ENCODE results near the gene HJURP.

HJURP gene

DNA sequence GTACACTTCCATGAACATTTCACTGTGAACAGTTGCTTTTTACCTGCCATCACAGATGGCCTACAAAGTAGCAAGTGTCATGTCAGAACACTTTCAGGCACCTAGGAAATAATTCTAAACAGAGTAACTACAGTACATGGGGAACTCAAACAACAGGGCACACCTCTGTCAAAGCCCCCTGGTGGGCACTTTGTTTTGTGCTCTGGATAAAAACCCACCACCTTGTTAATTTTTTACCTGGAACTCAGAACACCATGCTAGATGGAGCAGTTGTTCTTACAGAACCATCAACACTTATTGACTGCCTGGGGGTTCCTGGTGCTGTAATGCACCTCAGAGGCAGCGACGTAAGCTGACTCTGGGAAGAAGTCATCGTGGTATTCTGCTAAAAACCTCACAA is 11.5 kb upstream of the HJURP start:
- Histone ChIP-seq H3K36me3 (ENCODE audit: control insufficient read depth, insufficient read depth, low read length) (no peaks in the 10 kb centered on the region), H3K27me3 (ENCODE audit: control insufficient read depth, insufficient read depth, low read length, poor library complexity, severe bottlenecking) (peaks cover 2% of the 10 kb centered on the region), H3K4me3 (ENCODE audit: insufficient read depth, low read depth, low read length) (no peak overlapping the region), H3K4me1 (ENCODE audit: control insufficient read depth, insufficient read depth, low read length) (no peaks in the 10 kb centered on the region), H3K27ac (ENCODE audit: insufficient read depth, low read depth, low read length, poor library complexity, severe bottlenecking) (no peak overlapping the region), H3K9me3 (ENCODE audit: control insufficient read depth, low read length) (no peaks in the 10 kb centered on the region)
- 94 to 97% methylated on average over 3 of the region's 3 CpGs for WGBS, 2 experiments

DNA sequence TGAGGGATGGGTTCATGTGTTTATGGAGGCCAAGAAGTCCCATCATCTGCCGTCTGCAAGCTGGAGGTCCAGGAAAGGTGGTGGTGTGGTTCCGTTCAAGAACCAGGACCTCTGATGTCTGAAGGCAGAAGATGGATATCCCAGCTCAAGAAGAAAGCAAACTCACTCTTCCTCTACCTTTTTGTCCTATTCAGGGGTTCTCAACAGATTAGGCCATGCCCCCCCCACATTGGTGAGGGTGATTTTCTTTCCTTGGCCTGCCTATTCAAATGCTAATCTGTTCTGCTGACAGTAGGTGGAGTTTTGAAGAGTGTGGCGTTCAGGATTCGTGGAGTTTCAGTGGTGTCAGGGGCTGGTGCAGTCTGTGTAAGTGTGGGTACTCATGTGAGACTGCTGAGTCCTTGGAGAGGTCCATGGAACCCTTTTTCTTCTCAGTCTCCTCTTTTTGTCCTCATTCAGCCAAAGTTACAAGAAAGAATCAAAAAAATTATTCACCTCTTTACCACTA is 8.0 kb upstream of the HJURP start:
- Histone ChIP-seq H3K4me3 (ENCODE audit: insufficient read depth, low read depth, low read length) (no peak overlapping the region), H3K4me1 (ENCODE audit: control insufficient read depth, insufficient read depth, low read length) (no peaks in the 10 kb centered on the region), H3K27ac (ENCODE audit: insufficient read depth, low read depth, low read length, poor library complexity, severe bottlenecking) (no peak overlapping the region), H3K9me3 (ENCODE audit: control insufficient read depth, low read length) (no peaks in the 10 kb centered on the region), H3K27me3 (ENCODE audit: control insufficient read depth, insufficient read depth, low read length, poor library complexity, severe bottlenecking) (no peaks in the 10 kb centered on the region), H3K36me3 (ENCODE audit: control insufficient read depth, insufficient read depth, low read length) (no peaks in the 10 kb centered on the region)
- WGBS, 2 experiments = 64 to 68% methylated on average over 4 of the region's 4 CpGs

DNA sequence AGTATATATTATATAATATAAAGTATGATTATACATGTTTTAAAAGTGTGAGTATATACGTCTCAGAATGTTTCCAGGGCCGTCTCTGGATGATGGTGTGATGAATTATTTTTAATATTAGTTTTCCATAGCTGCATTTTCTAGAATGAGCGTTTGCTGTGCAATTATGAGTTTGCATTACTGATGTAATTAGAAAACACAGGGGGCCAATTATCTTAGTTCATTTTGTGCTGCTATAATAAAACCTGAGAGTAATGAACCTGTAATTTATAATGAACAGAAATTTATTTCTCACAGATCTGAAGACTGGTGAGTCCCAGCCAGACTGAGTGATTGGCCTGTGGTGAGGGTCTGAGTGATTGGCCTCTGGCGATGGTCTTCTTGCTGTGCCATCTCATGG is 4.0 kb upstream of the HJURP start:
- Histone ChIP-seq H3K4me3 (ENCODE audit: insufficient read depth, low read depth, low read length) (no peak overlapping the region), H3K36me3 (ENCODE audit: control insufficient read depth, insufficient read depth, low read length) (no peaks in the 10 kb centered on the region), H3K27me3 (ENCODE audit: control insufficient read depth, insufficient read depth, low read length, poor library complexity, severe bottlenecking) (no peaks in the 10 kb centered on the region), H3K4me1 (ENCODE audit: control insufficient read depth, insufficient read depth, low read length) (no peaks in the 10 kb centered on the region), H3K9me3 (ENCODE audit: control insufficient read depth, low read length) (no peaks in the 10 kb centered on the region), H3K27ac (ENCODE audit: insufficient read depth, low read depth, low read length, poor library complexity, severe bottlenecking) (no peak overlapping the region)
- 85 to 100% methylated on average over 2 to 4 of the region's 4 CpGs for WGBS, 2 experiments

DNA sequence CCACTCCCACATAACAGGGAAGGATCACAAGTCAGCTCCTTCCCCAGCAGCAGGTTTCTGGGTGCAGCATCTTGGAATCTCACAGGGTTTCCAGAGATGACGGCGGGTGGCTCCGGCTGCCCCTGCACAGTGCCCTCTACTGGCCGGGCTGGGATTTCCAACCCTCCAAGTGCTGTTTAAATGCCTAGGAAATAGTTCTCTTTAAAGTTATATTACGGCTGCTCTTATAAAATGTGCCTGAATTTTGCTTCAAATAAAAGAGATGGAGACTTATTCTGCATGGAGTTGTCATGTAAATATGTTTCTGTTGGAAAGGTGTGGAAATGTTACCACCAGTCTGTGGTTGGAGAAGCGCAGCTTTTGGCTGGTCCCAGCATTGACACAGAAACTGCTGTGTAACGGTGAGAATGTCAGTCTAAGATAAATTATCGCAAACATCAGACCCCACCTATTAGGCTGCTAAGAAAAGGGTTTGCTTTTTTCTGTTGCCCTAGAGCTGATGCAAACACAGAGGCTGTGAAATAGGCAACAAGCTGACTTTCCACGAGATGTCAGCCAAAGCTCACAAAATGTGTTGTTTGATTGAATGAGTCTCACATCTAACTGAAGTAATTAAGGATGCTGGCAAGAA is 3.3 kb upstream of the HJURP start:
- H3K4me1 ChIP-seq (ENCODE audit: control insufficient read depth, insufficient read depth, low read length) = peaks cover 5% of the 10 kb centered on the region
- no peak overlapping the region for H3K4me3 ChIP-seq (ENCODE audit: insufficient read depth, low read depth, low read length)
- no peak overlapping the region for H3K27ac ChIP-seq (ENCODE audit: insufficient read depth, low read depth, low read length, poor library complexity, severe bottlenecking)
- H3K27me3 ChIP-seq (ENCODE audit: control insufficient read depth, insufficient read depth, low read length, poor library complexity, severe bottlenecking) = no peaks in the 10 kb centered on the region
- 63 to 69% methylated on average over 9 of the region's 9 CpGs for WGBS, 2 experiments
- no peaks in the 10 kb centered on the region for H3K9me3 ChIP-seq (ENCODE audit: control insufficient read depth, low read length)
- H3K36me3 ChIP-seq (ENCODE audit: control insufficient read depth, insufficient read depth, low read length) = no peaks in the 10 kb centered on the region

DNA sequence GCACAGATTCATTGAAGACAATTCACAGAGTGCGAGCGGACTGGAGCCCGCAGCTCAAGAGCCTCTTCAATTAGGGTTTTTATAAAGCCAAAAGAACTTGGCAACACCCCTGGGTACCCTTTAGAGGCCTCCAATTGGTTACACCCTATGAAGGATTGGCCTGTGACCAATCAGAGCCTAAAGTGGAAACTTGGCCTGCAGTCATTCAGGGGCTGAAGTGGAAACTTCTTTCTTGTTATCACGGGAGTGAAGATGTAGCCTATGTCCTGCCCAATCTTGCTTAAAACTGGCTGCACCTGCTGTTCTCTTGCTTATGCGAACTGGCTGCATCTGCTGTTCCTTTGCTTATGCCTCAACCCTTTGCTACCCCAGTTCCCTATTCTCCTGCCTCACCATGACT is 1.8 kb upstream of the HJURP start:
- 94 to 95% methylated on average over 5 of the region's 5 CpGs for WGBS, 2 experiments

DNA sequence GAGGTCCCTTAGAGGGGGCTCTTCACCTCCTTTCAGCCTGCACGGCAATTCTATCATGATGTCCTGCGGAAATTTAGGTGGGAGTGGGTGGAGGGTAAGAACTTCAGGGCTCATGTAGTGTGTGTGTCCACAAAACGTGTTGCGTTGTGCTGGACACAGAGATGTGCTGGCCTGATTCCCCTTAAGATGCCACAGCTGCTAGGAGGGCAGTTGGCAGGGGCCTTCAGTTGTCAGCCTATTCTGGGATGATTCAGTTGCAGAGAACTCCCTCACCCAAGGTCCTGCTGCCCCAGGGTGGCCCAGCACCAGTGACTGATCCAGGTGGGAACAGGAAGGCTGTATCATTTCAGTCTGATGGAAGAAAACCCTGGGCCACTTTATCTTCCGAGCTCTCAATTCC is 1.0 kb upstream of the HJURP start:
- Histone ChIP-seq H3K9me3 (ENCODE audit: control insufficient read depth, low read length) (no peaks in the 10 kb centered on the region), H3K4me1 (ENCODE audit: control insufficient read depth, insufficient read depth, low read length) (peaks cover 12% of the 10 kb centered on the region), H3K27ac (ENCODE audit: insufficient read depth, low read depth, low read length, poor library complexity, severe bottlenecking) (no peak overlapping the region), H3K36me3 (ENCODE audit: control insufficient read depth, insufficient read depth, low read length) (peaks cover 8% of the 10 kb centered on the region), H3K27me3 (ENCODE audit: control insufficient read depth, insufficient read depth, low read length, poor library complexity, severe bottlenecking) (no peaks in the 10 kb centered on the region), H3K4me3 (ENCODE audit: insufficient read depth, low read depth, low read length) (no peak overlapping the region)
- WGBS, 2 experiments = 86 to 92% methylated on average over 5 of the region's 5 CpGs

More for the DNA sequence above, 1.8 kb upstream of the HJURP start:
- Histone ChIP-seq H3K36me3 (ENCODE audit: control insufficient read depth, insufficient read depth, low read length) (no peaks in the 10 kb centered on the region), H3K9me3 (ENCODE audit: control insufficient read depth, low read length) (no peaks in the 10 kb centered on the region), H3K27me3 (ENCODE audit: control insufficient read depth, insufficient read depth, low read length, poor library complexity, severe bottlenecking) (no peaks in the 10 kb centered on the region), H3K4me3 (ENCODE audit: insufficient read depth, low read depth, low read length) (no peak overlapping the region), H3K4me1 (ENCODE audit: control insufficient read depth, insufficient read depth, low read length) (peaks cover 12% of the 10 kb centered on the region), H3K27ac (ENCODE audit: insufficient read depth, low read depth, low read length, poor library complexity, severe bottlenecking) (no peak overlapping the region)

DNA sequence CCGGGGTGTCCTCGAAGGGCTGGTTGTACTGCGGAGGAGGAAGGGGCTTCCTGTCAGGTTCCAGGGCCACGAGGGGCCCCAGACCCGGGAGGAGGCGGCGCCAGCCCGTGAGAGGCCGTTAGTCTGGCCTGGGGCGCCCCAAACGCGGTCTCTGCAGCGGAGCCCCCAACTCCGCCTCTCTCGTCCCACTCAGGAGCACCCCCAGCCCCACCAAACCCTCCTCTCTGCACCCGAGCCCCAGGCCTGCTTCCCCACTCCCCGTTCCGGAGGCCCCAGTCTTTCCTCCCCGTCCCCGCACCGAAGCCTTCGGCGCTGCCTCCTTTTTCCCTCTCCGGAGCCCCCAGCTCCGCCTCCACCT is 473 bp downstream of the HJURP start:
- Histone ChIP-seq H3K36me3 (ENCODE audit: control insufficient read depth, insufficient read depth, low read length) (peaks cover 20% of the 10 kb centered on the region), H3K27me3 (ENCODE audit: control insufficient read depth, insufficient read depth, low read length, poor library complexity, severe bottlenecking) (no peaks in the 10 kb centered on the region), H3K4me3 (ENCODE audit: insufficient read depth, low read depth, low read length) (peak overlapping the region; percentile 94), H3K9me3 (ENCODE audit: control insufficient read depth, low read length) (no peaks in the 10 kb centered on the region), H3K4me1 (ENCODE audit: control insufficient read depth, insufficient read depth, low read length) (peaks cover 12% of the 10 kb centered on the region), H3K27ac (ENCODE audit: insufficient read depth, low read depth, low read length, poor library complexity, severe bottlenecking) (no peak overlapping the region)
- WGBS, 2 experiments = 0% methylated on average over 25 of the region's 25 CpGs

DNA sequence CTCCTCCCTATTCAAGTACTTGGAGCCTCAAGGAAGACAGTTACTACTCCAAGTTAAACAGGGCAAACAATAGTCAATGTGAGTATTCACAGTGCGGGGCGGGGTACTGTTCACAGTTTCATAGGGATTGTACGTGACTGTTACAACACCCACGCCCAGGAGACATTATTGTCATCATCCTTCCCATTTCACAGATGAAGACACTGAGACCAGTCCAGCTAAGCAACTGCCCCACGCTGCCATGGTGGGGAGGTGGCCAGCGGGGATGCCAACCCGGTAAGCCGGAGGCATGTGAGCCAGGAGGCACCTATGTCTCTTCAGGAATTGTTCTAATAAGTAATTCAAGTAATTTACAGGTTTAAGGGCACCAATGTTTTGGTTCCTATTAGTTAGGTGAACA is 982 bp downstream of the HJURP start:
- Histone ChIP-seq H3K4me3 (ENCODE audit: insufficient read depth, low read depth, low read length) (peak overlapping the region; percentile 94), H3K27ac (ENCODE audit: insufficient read depth, low read depth, low read length, poor library complexity, severe bottlenecking) (no peak overlapping the region), H3K4me1 (ENCODE audit: control insufficient read depth, insufficient read depth, low read length) (peaks cover 12% of the 10 kb centered on the region), H3K9me3 (ENCODE audit: control insufficient read depth, low read length) (no peaks in the 10 kb centered on the region), H3K27me3 (ENCODE audit: control insufficient read depth, insufficient read depth, low read length, poor library complexity, severe bottlenecking) (no peaks in the 10 kb centered on the region), H3K36me3 (ENCODE audit: control insufficient read depth, insufficient read depth, low read length) (peaks cover 25% of the 10 kb centered on the region)
- 20 to 30% methylated on average over 8 of the region's 8 CpGs for WGBS, 2 experiments

DNA sequence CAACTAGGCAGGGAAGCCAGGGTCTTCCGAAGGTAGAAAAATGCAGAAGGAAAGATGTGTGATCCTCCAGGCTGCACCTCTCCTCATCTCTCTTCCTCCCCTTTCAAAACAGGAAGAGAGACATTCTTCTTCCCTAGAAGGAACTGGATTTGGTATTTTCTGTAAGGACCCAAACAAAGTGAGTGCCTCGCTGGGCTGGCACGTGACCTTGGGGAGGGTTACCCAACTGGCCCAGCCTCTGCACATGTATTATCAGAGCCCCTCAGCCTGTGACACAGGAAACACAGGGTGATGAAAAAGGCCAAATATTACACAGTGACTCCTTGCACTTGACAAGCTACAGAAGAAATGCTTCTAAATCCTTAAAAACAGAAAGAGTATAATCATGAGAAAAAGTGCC is 2.3 kb downstream of the HJURP start:
- H3K9me3 ChIP-seq (ENCODE audit: control insufficient read depth, low read length) = no peaks in the 10 kb centered on the region
- H3K27ac ChIP-seq (ENCODE audit: insufficient read depth, low read depth, low read length, poor library complexity, severe bottlenecking) = no peak overlapping the region
- H3K4me1 ChIP-seq (ENCODE audit: control insufficient read depth, insufficient read depth, low read length) = peaks cover 12% of the 10 kb centered on the region
- peak overlapping the region; percentile 94 for H3K4me3 ChIP-seq (ENCODE audit: insufficient read depth, low read depth, low read length)
- peaks cover 31% of the 10 kb centered on the region for H3K36me3 ChIP-seq (ENCODE audit: control insufficient read depth, insufficient read depth, low read length)
- 89% methylated on average over 3 of the region's 3 CpGs for WGBS, 2 experiments
- H3K27me3 ChIP-seq (ENCODE audit: control insufficient read depth, insufficient read depth, low read length, poor library complexity, severe bottlenecking) = no peaks in the 10 kb centered on the region

DNA sequence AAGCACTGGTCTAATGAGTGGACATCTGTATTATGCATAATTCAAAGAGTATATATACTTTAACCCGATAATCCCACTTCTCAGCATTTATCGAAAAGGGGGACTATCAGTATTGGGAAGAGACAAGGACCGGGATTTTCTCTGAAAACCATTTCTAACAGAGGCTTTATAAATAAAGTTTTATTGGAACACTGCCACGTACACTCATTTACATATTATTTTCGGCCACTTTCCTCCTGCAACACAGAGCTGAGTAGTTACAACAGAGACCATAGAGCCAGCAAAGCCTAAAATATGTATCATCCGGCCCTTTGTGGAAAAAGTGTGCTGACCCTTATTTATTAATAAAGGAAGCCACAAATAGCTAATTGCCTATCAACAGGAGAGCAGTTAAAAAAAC is 3.2 kb downstream of the HJURP start:
- Histone ChIP-seq H3K4me3 (ENCODE audit: insufficient read depth, low read depth, low read length) (no peak overlapping the region), H3K9me3 (ENCODE audit: control insufficient read depth, low read length) (no peaks in the 10 kb centered on the region), H3K4me1 (ENCODE audit: control insufficient read depth, insufficient read depth, low read length) (peaks cover 12% of the 10 kb centered on the region), H3K27me3 (ENCODE audit: control insufficient read depth, insufficient read depth, low read length, poor library complexity, severe bottlenecking) (no peaks in the 10 kb centered on the region), H3K27ac (ENCODE audit: insufficient read depth, low read depth, low read length, poor library complexity, severe bottlenecking) (no peak overlapping the region), H3K36me3 (ENCODE audit: control insufficient read depth, insufficient read depth, low read length) (peaks cover 39% of the 10 kb centered on the region)
- 90 to 100% methylated on average over 5 to 6 of the region's 6 CpGs for WGBS, 2 experiments

DNA sequence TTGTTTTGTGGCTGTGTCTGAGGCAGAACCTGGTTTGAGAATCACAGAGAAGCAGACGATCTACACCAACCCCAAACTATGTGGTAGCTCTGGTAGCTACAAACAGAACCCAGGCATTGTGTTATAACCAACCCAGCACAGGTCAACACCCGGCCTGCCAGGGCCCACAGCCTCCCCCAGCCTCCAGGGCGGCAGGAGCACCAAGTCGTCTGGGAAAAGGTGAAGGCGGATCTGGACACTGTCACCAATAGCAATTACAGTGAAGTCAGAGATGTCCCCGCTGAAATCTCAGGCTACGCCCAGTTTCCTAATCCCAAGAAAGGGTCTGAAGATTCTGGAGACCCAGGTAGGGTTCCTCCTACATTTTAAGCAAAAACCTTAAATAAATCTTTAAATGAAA is 3.6 kb downstream of the HJURP start:
- H3K36me3 ChIP-seq (ENCODE audit: control insufficient read depth, insufficient read depth, low read length) = peaks cover 42% of the 10 kb centered on the region
- peaks cover 12% of the 10 kb centered on the region for H3K4me1 ChIP-seq (ENCODE audit: control insufficient read depth, insufficient read depth, low read length)
- H3K27me3 ChIP-seq (ENCODE audit: control insufficient read depth, insufficient read depth, low read length, poor library complexity, severe bottlenecking) = no peaks in the 10 kb centered on the region
- H3K4me3 ChIP-seq (ENCODE audit: insufficient read depth, low read depth, low read length) = no peak overlapping the region
- no peak overlapping the region for H3K27ac ChIP-seq (ENCODE audit: insufficient read depth, low read depth, low read length, poor library complexity, severe bottlenecking)
- no peaks in the 10 kb centered on the region for H3K9me3 ChIP-seq (ENCODE audit: control insufficient read depth, low read length)
- WGBS, 2 experiments = 94 to 95% methylated on average over 7 of the region's 7 CpGs

Measured in ectodermal cell (in vitro differentiated cells).